GM12878 (cell line): Measurements from ENCODE around the gene DISC1. TPM values are rescaled to one million over a fixed set of nuclear protein-coding genes. Genes with fewer than 3 reads are reported as not detected.

Source experiments
- ATAC-seq: fragments of 200-7000 bp; cut with Tn5 transposase; 3 replicates; pipeline ENCODE4 v1.9.1; 2020; ENCODE audit warnings: mild to moderate bottlenecking, moderate library complexity
- BruUV-seq: library from RNA; stranded (reverse); fragments of 400-500 nt; replicated peaks from 2 replicates; lab custom pipeline; 2021; lab: Mats Ljungman, UMichigan
- CTCF ChIA-PET: fragments of 300-600 bp; sonication (Branson Sonifier 250); formaldehyde crosslinking; extraction: SDS; loops from one replicate; lab custom pipeline; 2021; ENCODE audit warnings: inconsistent platforms; lab: Yijun Ruan, JAX
- POLR2A ChIA-PET: fragments of 350-600 bp; formaldehyde crosslinking; extraction: SDS; loops from one replicate; lab custom pipeline; 2021; ENCODE audit warnings: inconsistent platforms; lab: Charles Lee
- RAD21 ChIA-PET: fragments of 300-600 bp; sonication (Branson Sonifier 250); formaldehyde crosslinking; loops from one replicate; lab custom pipeline; 2023; ENCODE audit warnings: antibody characterized with exemption; ENCODE audit not compliant: unreplicated experiment; lab: Charles Lee
- SMC1A ChIA-PET: fragments of 300-600 bp; sonication (Branson Sonifier 250); formaldehyde crosslinking; loops from one replicate; lab custom pipeline; 2023; ENCODE audit not compliant: unreplicated experiment, uncharacterized antibody; lab: Charles Lee
- DNase-seq: peaks from one replicate; pipeline ENCODE4 v3.0.0-alpha.2; 2011; ENCODE audit warnings: low read depth, low spot score
- FAIRE-seq: peaks from 3 replicates; lab custom pipeline; 2011; peaks lifted over from hg19 to GRCh38; lab: Jason Lieb, UNC
- H2AFZ ChIP-seq: 2 replicates; pipeline ENCODE4 v1.6.0; 2011; ENCODE audit warnings: low read depth, low read length, control low read depth; ENCODE audit not compliant: control insufficient read depth
- H3K27ac ChIP-seq: 2 replicates; pipeline ENCODE4 v1.5.1; 2011; ENCODE audit warnings: control low read depth; ENCODE audit not compliant: control insufficient read depth, insufficient read depth
- H3K27me3 ChIP-seq, 2 experiments: replicated peaks in 1 of 2; 2 replicates each; pipeline versions ENCODE4 v1.6.0 to v1.6.1; 2011; ENCODE audit warnings: low read length in 1 of 2; ENCODE audit not compliant: control insufficient read depth in 2 of 2, insufficient read depth in 2 of 2
- H3K36me3 ChIP-seq, 2 experiments: 2 replicates each; pipeline ENCODE4 v1.5.1; 2011; ENCODE audit warnings: low read length in 1 of 2; ENCODE audit not compliant: control insufficient read depth in 2 of 2, insufficient read depth in 2 of 2
- H3K4me1 ChIP-seq: 2 replicates; pipeline ENCODE4 v1.6.1; 2011; ENCODE audit warnings: mild to moderate bottlenecking, low read length, moderate library complexity, mixed read lengths; ENCODE audit not compliant: control insufficient read depth, insufficient read depth
- H3K4me2 ChIP-seq: 2 replicates; pipeline ENCODE4 v1.6.0; 2011; ENCODE audit warnings: control low read depth; ENCODE audit not compliant: control insufficient read depth, insufficient read depth
- H3K4me3 ChIP-seq: fragments of 200-600 bp; sonication (generic); 2 replicates; pipeline ENCODE4 v1.5.1; 2016
- H3K79me2 ChIP-seq: 2 replicates; pipeline ENCODE4 v1.6.0; 2011; ENCODE audit warnings: low read length; ENCODE audit not compliant: control insufficient read depth, insufficient read depth
- H3K9ac ChIP-seq: 2 replicates; pipeline ENCODE4 v1.8.0; 2011; ENCODE audit warnings: low read length, control low read depth, mixed read lengths; ENCODE audit not compliant: control insufficient read depth, insufficient read depth
- H3K9me3 ChIP-seq: replicated peaks from 3 replicates; pipeline ENCODE4 v1.5.1; 2011; ENCODE audit warnings: mild to moderate bottlenecking, low read length; ENCODE audit not compliant: control insufficient read depth, insufficient read depth
- H4K20me1 ChIP-seq: 2 replicates; pipeline ENCODE4 v1.6.0; 2011; ENCODE audit not compliant: control insufficient read depth, insufficient read depth
- ATF2 ChIP-seq: IDR thresholded peaks from 2 replicates; pipeline ENCODE4 v1.6.1; 2012; ENCODE audit warnings: low read length, inconsistent platforms
- CEBPB ChIP-seq, 2 experiments: fragments of 150-350 bp in 1 of 2; IDR thresholded peaks; 2 replicates each; pipeline ENCODE4 v1.6.1; 2012 to 2014; ENCODE audit warnings: low read depth in 2 of 2, low read length in 2 of 2, borderline replicate concordance in 1 of 2, inconsistent platforms in 1 of 2
- CREM ChIP-seq: IDR thresholded peaks from 2 replicates; pipeline ENCODE4 v1.6.1; 2014; ENCODE audit warnings: antibody characterized with exemption, low read depth
- ESRRA ChIP-seq: IDR thresholded peaks from 2 replicates; pipeline ENCODE4 v1.6.1; 2012; ENCODE audit warnings: mild to moderate bottlenecking, low read length, improper control_type of control experiment
- FOS ChIP-seq: IDR thresholded peaks from 3 replicates; pipeline ENCODE4 v1.6.1; 2011; ENCODE audit warnings: borderline replicate concordance; ENCODE audit not compliant: insufficient read length; ENCODE audit errors: extremely low read depth
- GABPA ChIP-seq: IDR thresholded peaks from 2 replicates; pipeline ENCODE4 v1.6.1; 2014; ENCODE audit warnings: antibody characterized with exemption, low read depth, mild to moderate bottlenecking, inconsistent platforms
- HDAC2 ChIP-seq: fragments of 200-600 bp; sonication (generic); IDR thresholded peaks from 2 replicates; pipeline ENCODE4 v1.6.1; 2017
- IKZF2 ChIP-seq, 2 experiments: fragments of 450-650 bp; IDR thresholded peaks; 2 replicates each; pipeline ENCODE4 v1.6.1; 2017; ENCODE audit warnings: mild to moderate bottlenecking in 2 of 2, moderate library complexity in 2 of 2
- KDM1A ChIP-seq: fragments of 200-600 bp; sonication (generic); IDR thresholded peaks from 2 replicates; pipeline ENCODE4 v1.6.1; 2016; ENCODE audit warnings: borderline replicate concordance
- RB1 ChIP-seq: fragments of 450-650 bp; formaldehyde crosslinking; IDR thresholded peaks from 2 replicates; pipeline ENCODE4 v1.6.1; 2017; ENCODE audit warnings: mild to moderate bottlenecking, borderline replicate concordance
- SIX5 ChIP-seq: IDR thresholded peaks from 2 replicates; pipeline ENCODE4 v1.6.1; 2011; ENCODE audit warnings: mild to moderate bottlenecking, low read depth, low read length, moderate library complexity; ENCODE audit not compliant: severe bottlenecking
- SP1 ChIP-seq: IDR thresholded peaks from one replicate; pipeline ENCODE4 v1.6.1; 2011; ENCODE audit warnings: low read depth, low read length
- ZNF592 ChIP-seq: fragments of 450-650 bp; IDR thresholded peaks from 2 replicates; pipeline ENCODE4 v1.6.1; 2017; ENCODE audit warnings: mild to moderate bottlenecking, moderate library complexity
- WGBS: methylation state at CpG from one replicate; pipeline ENCODE4 v1.1.6; 2016; ENCODE audit warnings: low lambda C conversion rate; ENCODE audit not compliant: insufficient replicate concordance, insufficient coverage; ENCODE audit errors: missing lambda C conversion rate; 5-methylcytosine and 5-hydroxymethylcytosine counted together
- in situ Hi-C: fragments of 300-500 bp; cut with MboI; formaldehyde crosslinking; loops from 9 replicates; pipeline ENCODE4 v1.14.3; 2018; ENCODE audit warnings: mixed read lengths
- intact Hi-C: fragments of 100-400 bp; cut with micrococcal nuclease; formaldehyde crosslinking; loops from one replicate; pipeline ENCODE4 v1.14.2; 2022; ENCODE audit not compliant: unreplicated experiment
- polyA plus RNA-seq, 11 experiments: library from polyadenylated mRNA; depleted of rRNA in 4 of 11; unstranded in 6 of 11; stranded (reverse) in 5 of 11; fragments of >200 nt; fragmentation: Nextera tagmentation in 4 of 11; fragmentation: Illumina TruSeq in 1 of 11; extraction: Ambion mirVana in 4 of 11; extraction: Trizol in 1 of 11; gene quantifications; 1 replicate in 1 of 11; 2 replicates in 10 of 11; pipeline versions ENCODE4 v1.2.1 to v1.2.3, GENCODE V29; 2011 to 2016; ENCODE audit warnings: inconsistent platforms in 2 of 11, missing spikeins in 2 of 11, low read depth in 1 of 11
- total RNA-seq, 4 experiments: library from RNA; depleted of rRNA in 3 of 4; stranded (reverse); fragments of >200 nt in 3 of 4; fragmentation: Illumina TruSeq in 1 of 4; extraction: Trizol in 1 of 4; gene quantifications; 2 replicates each; pipeline versions ENCODE4 v1.2.1 to v1.2.3, GENCODE V29; 2013 to 2021
- TF ChIP-seq, protein P1 (sequence below): IDR thresholded peaks from 2 replicates; pipeline ENCODE4 v1.6.1; 2011; ENCODE audit warnings: low read depth, mild to moderate bottlenecking, low read length, moderate library complexity, borderline replicate concordance; ENCODE audit errors: extremely low read depth
- TF ChIP-seq, protein P2 (sequence below): fragments of 450-650 bp; formaldehyde crosslinking; IDR thresholded peaks from 2 replicates; pipeline ENCODE4 v1.4.0; 2020; ENCODE audit warnings: mild to moderate bottlenecking, moderate library complexity

DISC1 gene
- total and polyA plus RNA-seq, 10 of the 15 experiments (the other 5 are each of a cell fraction or from before 2014, with no cell fraction given): 0.05 to 0.72 (median 0.19) TPM; not detected in 1

DNA sequence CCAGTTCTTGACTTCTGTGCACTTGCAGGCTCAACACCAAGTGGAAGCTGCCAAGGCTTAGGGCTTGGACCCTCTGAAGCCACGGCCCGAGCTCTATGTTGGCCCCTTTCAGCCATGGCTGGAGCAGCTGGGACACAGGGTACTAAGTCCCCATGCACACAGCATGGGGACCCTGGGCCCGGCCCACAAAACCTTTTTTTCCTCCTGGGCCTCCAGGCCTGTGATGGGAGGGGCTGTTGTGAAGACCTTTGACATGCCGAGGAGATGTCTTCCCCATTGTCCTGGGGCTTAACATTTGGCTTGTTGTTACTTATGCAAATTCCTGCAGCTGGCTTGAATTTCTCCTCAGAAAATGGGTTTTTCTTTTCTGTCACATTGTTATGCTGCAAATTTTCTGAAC, 59.8 kb downstream of the DISC1 start:
- CTCF ChIA-PET: no interaction called here
- no peaks in the 10 kb centered on the region for H3K27me3 ChIP-seq
- RAD21 ChIA-PET: no interaction called here
- POLR2A ChIA-PET: no interaction called here
- 2% methylated on average over 4 of the region's 4 CpGs for WGBS
- FAIRE-seq: no peak
- no peaks in the 10 kb centered on the region for H3K36me3 ChIP-seq
- no peak overlapping the region for H3K4me2 ChIP-seq
- SMC1A ChIA-PET: no interaction called here
- no peaks in the 10 kb centered on the region; the same call in 2 of the 3 replicates for H3K9me3 ChIP-seq
- no peaks in the 10 kb centered on the region for H4K20me1 ChIP-seq
- BruUV-seq: no TSS peak
- H2AFZ ChIP-seq: no peak overlapping the region
- in situ Hi-C loops (no loop called here), intact Hi-C loops (no loop called here)
- no peaks in the 10 kb centered on the region for H3K79me2 ChIP-seq
- H3K4me1 ChIP-seq: no peaks in the 10 kb centered on the region
- H3K4me3 ChIP-seq: no peak overlapping the region
- ATAC-seq: no peak
- no peak overlapping the region for H3K9ac ChIP-seq
- DNase-seq: no peak
- H3K27ac ChIP-seq: no peak overlapping the region
- no peak for TF ChIP-seq KDM1A
- no peak for TF ChIP-seq ZNF592
- TF ChIP-seq SP1: no peak
- TF ChIP-seq FOS: no peak
- no peak for TF ChIP-seq RB1
- no peak for TF ChIP-seq ESRRA
- no peak for TF ChIP-seq SIX5
- TF ChIP-seq, protein P1, sequence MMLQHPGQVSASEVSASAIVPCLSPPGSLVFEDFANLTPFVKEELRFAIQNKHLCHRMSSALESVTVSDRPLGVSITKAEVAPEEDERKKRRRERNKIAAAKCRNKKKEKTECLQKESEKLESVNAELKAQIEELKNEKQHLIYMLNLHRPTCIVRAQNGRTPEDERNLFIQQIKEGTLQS: no peak
- TF ChIP-seq HDAC2: no peak
- no peak for TF ChIP-seq CREM
- TF ChIP-seq GABPA: no peak
- TF ChIP-seq, protein P2, sequence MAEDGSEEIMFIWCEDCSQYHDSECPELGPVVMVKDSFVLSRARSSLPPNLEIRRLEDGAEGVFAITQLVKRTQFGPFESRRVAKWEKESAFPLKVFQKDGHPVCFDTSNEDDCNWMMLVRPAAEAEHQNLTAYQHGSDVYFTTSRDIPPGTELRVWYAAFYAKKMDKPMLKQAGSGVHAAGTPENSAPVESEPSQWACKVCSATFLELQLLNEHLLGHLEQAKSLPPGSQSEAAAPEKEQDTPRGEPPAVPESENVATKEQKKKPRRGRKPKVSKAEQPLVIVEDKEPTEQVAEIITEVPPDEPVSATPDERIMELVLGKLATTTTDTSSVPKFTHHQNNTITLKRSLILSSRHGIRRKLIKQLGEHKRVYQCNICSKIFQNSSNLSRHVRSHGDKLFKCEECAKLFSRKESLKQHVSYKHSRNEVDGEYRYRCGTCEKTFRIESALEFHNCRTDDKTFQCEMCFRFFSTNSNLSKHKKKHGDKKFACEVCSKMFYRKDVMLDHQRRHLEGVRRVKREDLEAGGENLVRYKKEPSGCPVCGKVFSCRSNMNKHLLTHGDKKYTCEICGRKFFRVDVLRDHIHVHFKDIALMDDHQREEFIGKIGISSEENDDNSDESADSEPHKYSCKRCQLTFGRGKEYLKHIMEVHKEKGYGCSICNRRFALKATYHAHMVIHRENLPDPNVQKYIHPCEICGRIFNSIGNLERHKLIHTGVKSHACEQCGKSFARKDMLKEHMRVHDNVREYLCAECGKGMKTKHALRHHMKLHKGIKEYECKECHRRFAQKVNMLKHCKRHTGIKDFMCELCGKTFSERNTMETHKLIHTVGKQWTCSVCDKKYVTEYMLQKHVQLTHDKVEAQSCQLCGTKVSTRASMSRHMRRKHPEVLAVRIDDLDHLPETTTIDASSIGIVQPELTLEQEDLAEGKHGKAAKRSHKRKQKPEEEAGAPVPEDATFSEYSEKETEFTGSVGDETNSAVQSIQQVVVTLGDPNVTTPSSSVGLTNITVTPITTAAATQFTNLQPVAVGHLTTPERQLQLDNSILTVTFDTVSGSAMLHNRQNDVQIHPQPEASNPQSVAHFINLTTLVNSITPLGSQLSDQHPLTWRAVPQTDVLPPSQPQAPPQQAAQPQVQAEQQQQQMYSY (CRISPR knock-in tag): no peak
- no peak for TF ChIP-seq ATF2
- TF ChIP-seq CEBPB (IDR thresholded peaks at IDR 0.05; ENCODE audit: borderline replicate concordance in 1 of 2, low read depth in 2 of 2, low read length in 2 of 2): no peak
- TF ChIP-seq IKZF2 (IDR thresholded peaks at IDR 0.05): no peak
